Measurements from ENCODE around the gene ACOT12.

Gene ACOT12

GRCh38 chr5:81317536-81317935, 76.4 kb downstream of the ACOT12 start:
- no peaks in the 10 kb centered on the region for H3K9me3 ChIP-seq
- H3K4me3 ChIP-seq (ENCODE audit: low read depth in 1 of 2, low read length in 1 of 2) = no peak overlapping the region
- TF ChIP-seq, protein P1, sequence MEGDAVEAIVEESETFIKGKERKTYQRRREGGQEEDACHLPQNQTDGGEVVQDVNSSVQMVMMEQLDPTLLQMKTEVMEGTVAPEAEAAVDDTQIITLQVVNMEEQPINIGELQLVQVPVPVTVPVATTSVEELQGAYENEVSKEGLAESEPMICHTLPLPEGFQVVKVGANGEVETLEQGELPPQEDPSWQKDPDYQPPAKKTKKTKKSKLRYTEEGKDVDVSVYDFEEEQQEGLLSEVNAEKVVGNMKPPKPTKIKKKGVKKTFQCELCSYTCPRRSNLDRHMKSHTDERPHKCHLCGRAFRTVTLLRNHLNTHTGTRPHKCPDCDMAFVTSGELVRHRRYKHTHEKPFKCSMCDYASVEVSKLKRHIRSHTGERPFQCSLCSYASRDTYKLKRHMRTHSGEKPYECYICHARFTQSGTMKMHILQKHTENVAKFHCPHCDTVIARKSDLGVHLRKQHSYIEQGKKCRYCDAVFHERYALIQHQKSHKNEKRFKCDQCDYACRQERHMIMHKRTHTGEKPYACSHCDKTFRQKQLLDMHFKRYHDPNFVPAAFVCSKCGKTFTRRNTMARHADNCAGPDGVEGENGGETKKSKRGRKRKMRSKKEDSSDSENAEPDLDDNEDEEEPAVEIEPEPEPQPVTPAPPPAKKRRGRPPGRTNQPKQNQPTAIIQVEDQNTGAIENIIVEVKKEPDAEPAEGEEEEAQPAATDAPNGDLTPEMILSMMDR (IDR thresholded peaks at IDR 0.05) = no peak
- no peaks in the 10 kb centered on the region for H3K4me1 ChIP-seq (ENCODE audit: control insufficient read depth in 1 of 2, insufficient read depth in 1 of 2, low read depth in 1 of 2, low read length in 1 of 2)
- H3K27me3 ChIP-seq = no peaks in the 10 kb centered on the region
- no peak overlapping the region for H3K27ac ChIP-seq
- H3K36me3 ChIP-seq = peaks cover 23% of the 10 kb centered on the region

- H3K27ac ChIP-seq = no peak overlapping the region
- TF ChIP-seq, protein P1 (IDR thresholded peaks at IDR 0.05) = no peak
- no peaks in the 10 kb centered on the region for H3K27me3 ChIP-seq
- H3K9me3 ChIP-seq = no peaks in the 10 kb centered on the region
- peaks cover 33% of the 10 kb centered on the region for H3K36me3 ChIP-seq
- H3K4me1 ChIP-seq (ENCODE audit: control insufficient read depth in 1 of 2, insufficient read depth in 1 of 2, low read depth in 1 of 2, low read length in 1 of 2) = no peaks in the 10 kb centered on the region
- no peak overlapping the region for H3K4me3 ChIP-seq (ENCODE audit: low read depth in 1 of 2, low read length in 1 of 2)
Measured at GRCh38 chr5:81316571-81316970, 77.4 kb downstream of the ACOT12 start.

- no peaks in the 10 kb centered on the region for H3K9me3 ChIP-seq
- TF ChIP-seq, protein P1 (IDR thresholded peaks at IDR 0.05) = no peak
- H3K27me3 ChIP-seq = no peaks in the 10 kb centered on the region
- no peak overlapping the region for H3K27ac ChIP-seq
- H3K4me1 ChIP-seq (ENCODE audit: control insufficient read depth in 1 of 2, insufficient read depth in 1 of 2, low read depth in 1 of 2, low read length in 1 of 2) = no peaks in the 10 kb centered on the region
- no peak overlapping the region for H3K4me3 ChIP-seq (ENCODE audit: low read depth in 1 of 2, low read length in 1 of 2)
- peaks cover 40% of the 10 kb centered on the region for H3K36me3 ChIP-seq
Measured at GRCh38 chr5:81315830-81316229, 78.1 kb downstream of the ACOT12 start.

- TF ChIP-seq, protein P1 (IDR thresholded peaks at IDR 0.05) = no peak
- peaks cover 45% of the 10 kb centered on the region for H3K36me3 ChIP-seq
- H3K9me3 ChIP-seq = no peaks in the 10 kb centered on the region
- H3K27ac ChIP-seq = no peak overlapping the region
- no peaks in the 10 kb centered on the region for H3K27me3 ChIP-seq
- no peaks in the 10 kb centered on the region for H3K4me1 ChIP-seq (ENCODE audit: control insufficient read depth in 1 of 2, insufficient read depth in 1 of 2, low read depth in 1 of 2, low read length in 1 of 2)
- no peak overlapping the region for H3K4me3 ChIP-seq (ENCODE audit: low read depth in 1 of 2, low read length in 1 of 2)
Measured at GRCh38 chr5:81315336-81315735, 78.6 kb downstream of the ACOT12 start.

- H3K4me1 ChIP-seq (ENCODE audit: control insufficient read depth in 1 of 2, insufficient read depth in 1 of 2, low read depth in 1 of 2, low read length in 1 of 2) = no peaks in the 10 kb centered on the region
- TF ChIP-seq, protein P1 (IDR thresholded peaks at IDR 0.05) = no peak
- H3K27me3 ChIP-seq = no peaks in the 10 kb centered on the region
- H3K9me3 ChIP-seq = no peaks in the 10 kb centered on the region
- no peak overlapping the region for H3K4me3 ChIP-seq (ENCODE audit: low read depth in 1 of 2, low read length in 1 of 2)
- H3K27ac ChIP-seq = no peak overlapping the region
- peaks cover 48% of the 10 kb centered on the region for H3K36me3 ChIP-seq
Measured at GRCh38 chr5:81314581-81314980, 79.4 kb downstream of the ACOT12 start.

DNA sequence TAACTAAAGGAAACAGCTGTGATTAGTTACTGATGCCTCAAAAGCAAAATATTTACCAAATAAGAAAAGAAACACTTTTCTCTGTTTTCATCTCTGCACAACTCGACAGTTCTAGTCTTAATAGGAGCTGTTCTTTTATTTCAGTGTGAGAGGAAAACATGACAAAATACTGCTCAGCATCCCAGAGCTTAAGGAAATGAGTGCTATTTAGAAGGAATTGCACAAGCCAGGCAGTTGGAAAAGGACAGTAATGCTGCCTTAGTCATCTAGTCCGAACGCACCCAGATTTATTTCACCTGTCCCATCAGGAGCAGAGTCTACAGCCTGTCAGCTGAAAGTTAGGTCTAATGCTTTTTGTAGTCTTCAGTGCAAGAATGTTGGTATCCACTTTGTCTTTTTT, 80.2 kb downstream of the ACOT12 start:
- Histone ChIP-seq H3K9me3 (no peaks in the 10 kb centered on the region), H3K27ac (no peak overlapping the region), H3K4me3 (ENCODE audit: low read depth in 1 of 2, low read length in 1 of 2) (no peak overlapping the region), H3K36me3 (peaks cover 57% of the 10 kb centered on the region), H3K27me3 (no peaks in the 10 kb centered on the region), H3K4me1 (ENCODE audit: control insufficient read depth in 1 of 2, insufficient read depth in 1 of 2, low read depth in 1 of 2, low read length in 1 of 2) (no peaks in the 10 kb centered on the region)
- TF ChIP-seq, protein P1 (IDR thresholded peaks at IDR 0.05) = no peak

All from neutrophil (primary cell).